Lower lobe of right lung (tissue), 2 donors: Measurements from ENCODE around the gene AFF3. TPM values are rescaled to one million over a fixed set of nuclear protein-coding genes. Genes with fewer than 3 reads are reported as not detected.

Experiments used
- ATAC-seq, 2 donors: fragments of 200-7000 bp; cut with Tn5 transposase; one replicate each; pipeline ENCODE4 v1.9.1; 2020 to 2022; ENCODE audit warnings: mild to moderate bottlenecking in 2 of 2, moderate library complexity in 2 of 2
- DNase-seq: peaks from one replicate; pipeline ENCODE4 v3.0.0-alpha.2; 2020
- H3K27ac ChIP-seq: fragments of 200-600 bp; one replicate; pipeline ENCODE4 v1.8.0; 2022
- H3K27me3 ChIP-seq: fragments of 200-600 bp; one replicate; pipeline ENCODE4 v1.8.0; 2022; ENCODE audit warnings: low read depth
- H3K36me3 ChIP-seq: fragments of 200-600 bp; one replicate; pipeline ENCODE4 v1.8.0; 2022; ENCODE audit warnings: mild to moderate bottlenecking
- H3K4me1 ChIP-seq: fragments of 200-600 bp; one replicate; pipeline ENCODE4 v1.8.0; 2022
- H3K4me3 ChIP-seq: fragments of 200-600 bp; one replicate; pipeline ENCODE4 v1.8.0; 2022; ENCODE audit warnings: mild to moderate bottlenecking
- H3K9me3 ChIP-seq: fragments of 200-600 bp; one replicate; pipeline ENCODE4 v1.8.0; 2022
- CTCF ChIP-seq: fragments of 200-600 bp; IDR thresholded peaks from one replicate; pipeline ENCODE4 v1.8.0; 2022; ENCODE audit warnings: antibody characterized with exemption, mild to moderate bottlenecking
- intact Hi-C: fragments of 100-400 bp; cut with DNase I; formaldehyde crosslinking; loops from one replicate; pipeline ENCODE4 v1.11.0; 2022
- total RNA-seq: library from RNA; stranded (reverse); fragmentation: NEBNext Ultra II Directional; extraction: Animal tissue kit (Norgen Biotek cat#: 25700); gene quantifications from one replicate; pipeline ENCODE4 v1.2.1, GENCODE V29; 2021
- donor health status: DM: no; HTN: yes; CAD: no; lungs with severe emphysema.

AFF3 gene
- total RNA-seq, 1 donor from 2014 or later = 57.3 TPM

GRCh38 chr2:100137866-100138570 is 4.4 kb downstream of the AFF3 start:
- H3K9me3 ChIP-seq = no peaks in the 10 kb centered on the region
- no peak for DNase-seq
- no peak for TF ChIP-seq CTCF
- no peak overlapping the region for H3K27ac ChIP-seq
- no peak overlapping the region for H3K4me3 ChIP-seq
- H3K36me3 ChIP-seq = no peaks in the 10 kb centered on the region
- ATAC-seq = no peak
- intact Hi-C loops = no loop called here
- H3K27me3 ChIP-seq = no peaks in the 10 kb centered on the region
- no peaks in the 10 kb centered on the region for H3K4me1 ChIP-seq

- no peak for DNase-seq
- ATAC-seq = no peak
- H3K9me3 ChIP-seq = no peaks in the 10 kb centered on the region
- H3K4me1 ChIP-seq = no peaks in the 10 kb centered on the region
- no peaks in the 10 kb centered on the region for H3K36me3 ChIP-seq
- TF ChIP-seq CTCF = no peak
- H3K27me3 ChIP-seq = no peaks in the 10 kb centered on the region
- intact Hi-C loops = no loop called here
- H3K4me3 ChIP-seq = no peak overlapping the region
- H3K27ac ChIP-seq = no peak overlapping the region
These were observed 5.1 kb downstream of the AFF3 start for GRCh38 chr2:100137318-100137717.

GRCh38 chr2:100136310-100136709 is 6.1 kb downstream of the AFF3 start:
- no peak for ATAC-seq
- TF ChIP-seq CTCF = no peak
- no peak overlapping the region for H3K4me3 ChIP-seq
- H3K27ac ChIP-seq = no peak overlapping the region
- DNase-seq = no peak
- no peaks in the 10 kb centered on the region for H3K36me3 ChIP-seq
- H3K9me3 ChIP-seq = no peaks in the 10 kb centered on the region
- H3K4me1 ChIP-seq = no peaks in the 10 kb centered on the region
- no peaks in the 10 kb centered on the region for H3K27me3 ChIP-seq
- intact Hi-C loops = no loop called here

- H3K36me3 ChIP-seq = no peaks in the 10 kb centered on the region
- no peaks in the 10 kb centered on the region for H3K4me1 ChIP-seq
- DNase-seq (no peak), ATAC-seq (no peak)
- no peak overlapping the region for H3K4me3 ChIP-seq
- TF ChIP-seq CTCF = no peak
- no peak overlapping the region for H3K27ac ChIP-seq
- no peaks in the 10 kb centered on the region for H3K9me3 ChIP-seq
- intact Hi-C loops = no loop called here
- no peaks in the 10 kb centered on the region for H3K27me3 ChIP-seq
These were observed 7.0 kb downstream of the AFF3 start for GRCh38 chr2:100135415-100135814.

- Histone ChIP-seq H3K36me3 (no peaks in the 10 kb centered on the region), H3K27me3 (no peaks in the 10 kb centered on the region), H3K27ac (no peak overlapping the region), H3K4me3 (no peak overlapping the region), H3K9me3 (no peaks in the 10 kb centered on the region), H3K4me1 (no peaks in the 10 kb centered on the region)
- TF ChIP-seq CTCF = no peak
- ATAC-seq (no peak), DNase-seq (no peak)
- intact Hi-C loops = no loop called here
These were observed 11.6 kb downstream of the AFF3 start for GRCh38 chr2:100130595-100131391.
